ENCODE measurements around the gene CNNM3. TPM values are rescaled to one million over a fixed set of nuclear protein-coding genes. Genes with fewer than 3 reads are reported as not detected.

CNNM3 gene
- total and polyA plus RNA-seq, 2 experiments from 2014 or later: 17.1 to 25.8 TPM

DNA sequence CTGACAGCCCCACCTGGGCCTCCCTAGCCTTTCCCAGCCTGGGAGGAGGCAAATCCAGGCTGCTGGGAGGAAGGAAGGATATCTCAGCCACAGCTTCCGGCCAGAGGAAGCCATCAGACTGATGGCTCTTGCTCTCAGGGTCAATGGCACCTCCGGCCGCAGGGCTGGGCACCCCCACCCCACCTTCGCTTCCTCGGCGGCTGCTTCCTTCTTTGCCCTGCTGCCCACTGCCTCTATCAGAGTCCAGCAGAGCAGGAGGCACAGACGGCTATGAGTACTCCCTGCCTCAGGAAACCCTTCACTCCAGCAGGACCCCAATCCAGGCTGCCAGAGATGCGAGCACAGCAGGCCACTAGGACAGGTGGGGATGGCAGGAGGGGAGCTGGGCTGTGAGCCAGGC, 50.5 kb downstream of the CNNM3 start:
- TF ChIP-seq, protein P1, sequence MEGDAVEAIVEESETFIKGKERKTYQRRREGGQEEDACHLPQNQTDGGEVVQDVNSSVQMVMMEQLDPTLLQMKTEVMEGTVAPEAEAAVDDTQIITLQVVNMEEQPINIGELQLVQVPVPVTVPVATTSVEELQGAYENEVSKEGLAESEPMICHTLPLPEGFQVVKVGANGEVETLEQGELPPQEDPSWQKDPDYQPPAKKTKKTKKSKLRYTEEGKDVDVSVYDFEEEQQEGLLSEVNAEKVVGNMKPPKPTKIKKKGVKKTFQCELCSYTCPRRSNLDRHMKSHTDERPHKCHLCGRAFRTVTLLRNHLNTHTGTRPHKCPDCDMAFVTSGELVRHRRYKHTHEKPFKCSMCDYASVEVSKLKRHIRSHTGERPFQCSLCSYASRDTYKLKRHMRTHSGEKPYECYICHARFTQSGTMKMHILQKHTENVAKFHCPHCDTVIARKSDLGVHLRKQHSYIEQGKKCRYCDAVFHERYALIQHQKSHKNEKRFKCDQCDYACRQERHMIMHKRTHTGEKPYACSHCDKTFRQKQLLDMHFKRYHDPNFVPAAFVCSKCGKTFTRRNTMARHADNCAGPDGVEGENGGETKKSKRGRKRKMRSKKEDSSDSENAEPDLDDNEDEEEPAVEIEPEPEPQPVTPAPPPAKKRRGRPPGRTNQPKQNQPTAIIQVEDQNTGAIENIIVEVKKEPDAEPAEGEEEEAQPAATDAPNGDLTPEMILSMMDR (IDR thresholded peaks at IDR 0.05; ENCODE audit: poor library complexity): no peak
- no peak for TF ChIP-seq EZH2phosphoT487 (IDR thresholded peaks at IDR 0.05; ENCODE audit: low read depth, severe bottlenecking, unreplicated experiment)
- TF ChIP-seq EZH2 (IDR thresholded peaks at IDR 0.05; ENCODE audit: borderline replicate concordance): no peak
- H4K20me1 ChIP-seq (ENCODE audit: insufficient read depth, poor library complexity, severe bottlenecking): peaks cover 44% of the 10 kb centered on the region

DNA sequence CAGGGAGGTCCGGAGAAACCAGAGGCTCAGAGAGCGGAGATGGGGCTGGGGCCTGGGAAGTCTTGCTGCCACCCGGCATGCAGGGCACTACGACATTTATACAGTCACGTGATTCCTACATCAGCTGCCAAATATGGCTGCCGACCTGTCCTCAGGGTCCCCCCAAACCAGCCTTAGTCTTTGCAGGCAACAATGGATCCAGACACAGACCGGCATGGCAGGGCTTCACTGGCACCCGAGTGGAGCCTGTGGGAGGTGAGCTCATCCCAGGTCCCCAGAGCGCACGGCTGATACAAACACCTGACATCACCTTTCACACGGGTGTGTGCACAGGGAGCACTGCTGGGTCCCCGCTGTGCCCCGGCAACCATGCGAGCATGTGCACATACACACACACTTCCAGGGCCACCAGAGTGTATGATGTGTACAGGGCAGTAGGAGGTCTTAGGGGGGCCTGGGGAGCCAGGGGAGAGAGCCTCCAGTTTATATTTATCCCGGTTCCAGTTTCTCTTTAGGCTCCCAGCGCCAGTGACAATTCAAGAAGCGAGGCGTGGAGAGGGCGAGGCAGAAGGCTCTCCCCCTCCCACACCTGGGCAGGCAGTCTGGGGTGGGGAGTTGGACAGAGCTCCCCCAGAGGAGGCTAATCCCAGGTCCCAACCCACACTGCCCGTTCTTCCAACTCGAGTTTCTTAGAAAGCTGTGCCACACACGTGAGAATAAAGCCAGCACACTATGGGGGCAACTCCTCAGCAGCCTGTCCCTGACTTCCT, 51.1 kb downstream of the CNNM3 start:
- Histone ChIP-seq H3K36me3 (replicated peaks; ENCODE audit: insufficient read depth, low read depth) (no peaks in the 10 kb centered on the region), H3K27me3 (no peaks in the 10 kb centered on the region), H3K79me2 (peaks cover 57% of the 10 kb centered on the region)

More for the DNA sequence above, 50.5 kb downstream of the CNNM3 start:
- Histone ChIP-seq H3K4me3 (no peak overlapping the region), H3K79me2 (peaks cover 59% of the 10 kb centered on the region), H3K27ac (no peak overlapping the region), H3K4me1 (ENCODE audit: insufficient read depth) (peaks cover 35% of the 10 kb centered on the region), H3K4me2 (peak overlapping the region; percentile 99), H3K27me3 (no peaks in the 10 kb centered on the region), H3K9me2 (replicated peaks; ENCODE audit: insufficient read depth) (no peaks in the 10 kb centered on the region), H3K9me3 (ENCODE audit: low read depth) (no peaks in the 10 kb centered on the region), H3K36me3 (replicated peaks; ENCODE audit: insufficient read depth, low read depth) (no peaks in the 10 kb centered on the region), H2AFZ (no peak overlapping the region)
- WGBS (ENCODE audit: low lambda C conversion rate, missing lambda C conversion rate): 89% methylated on average over 8 of the region's 8 CpGs
- no peak for DNase-seq (ENCODE audit: low spot score)

DNA sequence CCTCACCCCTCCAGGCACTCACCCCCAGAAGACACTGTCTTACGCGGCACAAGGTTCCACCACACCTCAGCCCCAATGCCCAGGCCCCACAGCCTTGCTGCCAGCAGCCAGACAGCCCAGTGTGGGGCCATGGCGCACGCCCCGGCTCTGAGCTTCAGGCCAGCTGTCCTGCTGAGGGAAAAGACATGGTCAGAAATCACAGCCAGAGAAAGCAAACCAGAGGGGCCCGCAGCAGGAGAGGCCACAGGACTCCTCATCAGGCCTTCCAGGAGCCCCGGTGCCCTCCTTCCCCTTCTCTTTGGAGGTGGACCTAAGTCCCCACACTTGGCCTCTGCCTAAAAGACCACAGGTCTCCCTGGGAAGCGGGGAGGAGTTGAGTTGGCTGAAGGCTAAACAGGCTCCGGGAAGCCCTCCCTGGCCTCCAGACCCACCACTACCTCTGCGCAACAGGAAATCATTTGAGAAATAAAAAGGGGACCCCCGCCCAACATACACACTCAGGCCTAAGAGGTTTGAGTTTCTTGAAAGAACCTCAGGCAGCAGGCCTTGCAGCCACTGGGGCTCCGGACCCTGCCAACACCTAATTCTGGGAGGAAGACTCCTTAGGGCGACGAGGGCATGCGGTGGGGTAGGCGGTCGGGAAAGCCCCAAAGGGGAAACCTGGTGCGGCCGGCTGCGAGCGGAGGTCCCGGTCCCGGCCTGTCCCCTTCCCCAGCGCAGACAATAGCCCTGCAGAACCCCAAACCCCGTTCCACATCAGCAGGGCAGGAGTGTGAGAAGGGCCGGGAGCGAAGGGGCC, 51.9 kb downstream of the CNNM3 start:
- Histone ChIP-seq H3K4me1 (ENCODE audit: insufficient read depth) (peaks cover 30% of the 10 kb centered on the region), H3K9me2 (replicated peaks; ENCODE audit: insufficient read depth) (no peaks in the 10 kb centered on the region), H3K36me3 (replicated peaks; ENCODE audit: insufficient read depth, low read depth) (no peaks in the 10 kb centered on the region), H3K27ac (peak overlapping the region; percentile 100), H3K9me3 (ENCODE audit: low read depth) (no peaks in the 10 kb centered on the region), H3K79me2 (peaks cover 57% of the 10 kb centered on the region), H4K20me1 (ENCODE audit: insufficient read depth, poor library complexity, severe bottlenecking) (peaks cover 43% of the 10 kb centered on the region), H3K4me2 (peak overlapping the region; percentile 99), H3K27me3 (no peaks in the 10 kb centered on the region), H3K4me3 (peak overlapping the region; percentile 100), H2AFZ (no peak overlapping the region)
- no peak for DNase-seq (ENCODE audit: low spot score)
- 10% methylated on average over 27 of the region's 27 CpGs for WGBS (ENCODE audit: low lambda C conversion rate, missing lambda C conversion rate)
- TF ChIP-seq EZH2 (IDR thresholded peaks at IDR 0.05; ENCODE audit: borderline replicate concordance) (no peak), EZH2phosphoT487 (IDR thresholded peaks at IDR 0.05; ENCODE audit: low read depth, severe bottlenecking, unreplicated experiment) (no peak)
- TF ChIP-seq, protein P1 (IDR thresholded peaks at IDR 0.05; ENCODE audit: poor library complexity): no peak

More for the DNA sequence above, 51.1 kb downstream of the CNNM3 start:
- Histone ChIP-seq H3K9me2 (replicated peaks; ENCODE audit: insufficient read depth) (no peaks in the 10 kb centered on the region), H3K27ac (peak overlapping the region; percentile 100), H3K9me3 (ENCODE audit: low read depth) (no peaks in the 10 kb centered on the region), H2AFZ (no peak overlapping the region), H3K4me1 (ENCODE audit: insufficient read depth) (peaks cover 30% of the 10 kb centered on the region), H3K4me2 (peak overlapping the region; percentile 99), H4K20me1 (ENCODE audit: insufficient read depth, poor library complexity, severe bottlenecking) (peaks cover 43% of the 10 kb centered on the region), H3K4me3 (peak overlapping the region; percentile 100)
- TF ChIP-seq, protein P1 (IDR thresholded peaks at IDR 0.05; ENCODE audit: poor library complexity): no peak
- TF ChIP-seq EZH2phosphoT487 (IDR thresholded peaks at IDR 0.05; ENCODE audit: low read depth, severe bottlenecking, unreplicated experiment) (no peak), EZH2 (IDR thresholded peaks at IDR 0.05; ENCODE audit: borderline replicate concordance) (no peak)
- 79% methylated on average over 22 of the region's 22 CpGs for WGBS (ENCODE audit: low lambda C conversion rate, missing lambda C conversion rate)
- no peak for DNase-seq (ENCODE audit: low spot score)

Data from hepatocyte (in vitro differentiated cells).